ENCODE results near the gene VPS13C. TPM values are rescaled to one million over a fixed set of nuclear protein-coding genes. Genes with fewer than 3 reads are reported as not detected.
A peak's percentile ranks its signal among the peaks of the same experiment; 100 is the strongest.

Gene VPS13C
- total and polyA plus RNA-seq, 7 donors = 7.1 to 34.1 (median 24.8) TPM

DNA sequence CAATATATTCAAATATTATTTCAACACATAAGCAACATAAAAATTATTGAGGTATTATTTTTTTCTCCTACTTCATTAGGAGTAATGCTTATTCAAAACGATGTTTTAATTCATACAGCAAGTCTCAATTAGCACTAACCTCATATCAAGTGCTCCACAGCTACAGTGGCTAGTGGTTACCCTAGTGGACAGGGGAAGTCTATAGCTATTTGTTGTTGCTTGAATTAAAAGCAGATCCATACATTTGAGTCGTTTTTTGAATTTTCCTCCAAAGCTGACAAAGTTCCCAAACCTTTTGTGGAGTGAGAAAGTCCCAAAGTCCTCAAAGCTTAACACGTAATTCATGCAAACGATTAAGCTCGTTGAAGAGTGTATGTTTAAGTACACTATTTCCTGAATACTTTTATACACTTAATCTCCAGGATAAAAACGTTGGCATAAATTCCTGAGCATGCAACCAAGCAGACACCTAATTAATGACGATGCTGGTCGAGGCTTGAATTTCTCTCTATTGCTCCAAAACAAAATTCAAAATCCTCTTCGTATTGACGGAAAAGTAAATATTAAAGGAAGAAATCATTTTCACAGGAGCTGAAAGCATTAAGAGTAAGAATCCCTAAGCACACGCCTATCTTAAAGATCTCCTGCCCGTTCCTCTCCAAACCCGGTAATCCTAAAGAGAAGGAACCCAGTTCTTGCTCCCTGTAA lies 985 bp downstream of the VPS13C start:
- H3K9me3 ChIP-seq = no peaks in the 10 kb centered on the region
- no peaks in the 10 kb centered on the region for H3K27me3 ChIP-seq (ENCODE audit: insufficient read depth in 3 of 3, low read length in 2 of 3)
- ATAC-seq = no peak
- peaks cover 4% of the 10 kb centered on the region for H3K4me1 ChIP-seq
- peak overlapping the region; percentile 90 for H3K4me3 ChIP-seq
- H3K27ac ChIP-seq = peak overlapping the region; percentile 96
- 7 to 12% (median 9%) methylated on average over 13 of the region's 13 CpGs for WGBS, 3 donors
- intact Hi-C loops (cut with DNase I) = no loop called here
- H3K36me3 ChIP-seq (ENCODE audit: insufficient read depth in 1 of 2, low read depth in 1 of 2) = no peaks in the 10 kb centered on the region
- no peak for DNase-seq
- TF ChIP-seq CTCF (IDR thresholded peaks at IDR 0.05) = no peak

DNA sequence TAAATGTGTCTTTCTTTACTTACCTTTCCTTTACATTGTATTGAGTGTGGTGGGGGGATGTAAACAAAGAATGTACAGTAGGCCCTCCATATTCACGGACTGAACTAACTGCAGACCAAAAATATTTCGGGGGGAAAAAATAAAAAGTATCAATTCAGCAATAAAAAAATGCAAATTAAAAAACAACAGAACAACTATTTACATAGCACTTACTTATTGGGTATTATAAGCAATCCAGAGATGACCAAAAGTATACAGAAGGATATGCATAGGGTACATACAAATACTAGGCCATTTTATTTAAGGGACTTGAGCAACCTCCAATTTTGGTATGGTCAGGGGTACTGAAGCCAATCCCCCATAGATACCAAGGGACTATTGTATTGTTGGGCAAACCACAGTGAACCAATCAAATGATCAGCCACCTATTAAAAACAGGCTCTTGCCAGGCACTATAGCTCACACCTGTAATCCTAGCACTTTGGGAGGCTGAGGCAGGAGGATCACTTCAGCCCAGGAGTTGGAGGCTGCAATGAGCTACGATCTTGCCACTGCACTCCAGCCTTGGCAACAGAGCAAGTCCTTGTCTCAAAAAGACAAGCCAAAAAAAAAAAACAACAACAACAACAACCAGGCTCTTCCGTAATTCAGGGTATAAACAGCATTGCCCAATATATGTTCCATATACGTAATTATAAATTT lies 1.8 kb downstream of the VPS13C start:
- intact Hi-C loops (cut with DNase I) = no loop called here
- Histone ChIP-seq H3K4me1 (peaks cover 6% of the 10 kb centered on the region), H3K27ac (no peak overlapping the region), H3K27me3 (ENCODE audit: insufficient read depth in 3 of 3, low read length in 2 of 3) (no peaks in the 10 kb centered on the region), H3K36me3 (ENCODE audit: insufficient read depth in 1 of 2, low read depth in 1 of 2) (no peaks in the 10 kb centered on the region), H3K9me3 (no peaks in the 10 kb centered on the region), H3K4me3 (peak overlapping the region; percentile 90)
- WGBS, 3 donors = 83 to 93% (median 90%) methylated on average over 5 of the region's 5 CpGs
- DNase-seq = no peak
- ATAC-seq = no peak
- no peak for TF ChIP-seq CTCF (IDR thresholded peaks at IDR 0.05)

DNA sequence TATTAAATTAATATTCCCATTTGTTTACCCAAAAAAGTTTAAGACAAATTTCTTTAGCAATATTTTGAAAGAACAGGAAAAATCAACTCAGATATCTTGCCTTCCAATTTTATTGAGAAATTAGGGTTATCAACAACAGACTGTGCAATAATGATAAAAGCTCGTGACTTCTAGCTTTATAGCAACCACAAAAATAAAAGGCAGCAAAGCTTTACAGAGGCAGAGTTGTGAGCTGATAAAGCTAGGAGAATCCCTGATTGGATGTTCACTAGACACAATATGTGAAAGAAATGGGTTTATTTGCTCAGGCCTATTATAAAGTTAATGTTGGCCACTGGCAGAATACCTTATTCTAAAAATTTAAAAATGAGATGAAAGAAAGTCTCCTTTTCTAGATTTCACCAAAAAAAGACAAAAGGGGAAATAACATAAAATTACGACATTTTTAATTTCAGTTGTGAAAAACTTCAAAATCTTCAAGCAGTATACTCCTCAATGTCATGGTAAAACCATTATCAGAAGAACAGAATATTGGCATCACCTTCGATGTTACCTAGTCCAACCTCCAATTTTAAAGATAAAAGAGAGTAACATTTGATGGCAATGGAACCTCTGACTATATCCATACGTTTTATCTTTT lies 2.8 kb downstream of the VPS13C start:
- 89 to 93% (median 89%) methylated on average over 4 of the region's 4 CpGs for WGBS, 3 donors
- Histone ChIP-seq H3K36me3 (ENCODE audit: insufficient read depth in 1 of 2, low read depth in 1 of 2) (no peaks in the 10 kb centered on the region), H3K4me1 (peaks cover 15% of the 10 kb centered on the region), H3K4me3 (no peak overlapping the region), H3K27me3 (ENCODE audit: insufficient read depth in 3 of 3, low read length in 2 of 3) (no peaks in the 10 kb centered on the region), H3K9me3 (no peaks in the 10 kb centered on the region), H3K27ac (no peak overlapping the region)
- TF ChIP-seq CTCF (IDR thresholded peaks at IDR 0.05) = no peak
- intact Hi-C loops (cut with DNase I) = no loop called here
- ATAC-seq = no peak
- DNase-seq = no peak

DNA sequence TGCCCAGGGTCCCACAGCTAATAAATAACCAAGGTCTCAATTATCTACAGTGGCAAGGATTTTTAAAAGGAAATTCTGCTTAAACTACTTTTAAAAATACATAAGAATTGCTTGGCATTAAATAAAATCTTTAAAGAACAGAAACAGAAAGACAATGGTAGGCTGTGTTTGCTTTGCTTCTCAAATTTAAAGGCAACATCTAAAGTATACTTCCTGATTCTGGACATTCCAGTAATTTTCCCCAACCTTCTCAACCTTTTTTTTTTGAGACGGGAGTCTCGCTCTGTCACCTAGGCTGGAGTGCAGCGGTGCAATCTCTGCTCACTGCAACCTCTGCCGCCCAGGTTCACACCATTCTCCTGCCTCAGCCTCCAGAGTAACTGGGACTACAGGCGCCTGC lies 5.3 kb downstream of the VPS13C start:
- WGBS, 3 donors = 96 to 99% (median 97%) methylated on average over 5 of the region's 5 CpGs
- TF ChIP-seq CTCF (IDR thresholded peaks at IDR 0.05) = no peak

More for the DNA sequence above, 5.3 kb downstream of the VPS13C start:
- Histone ChIP-seq H3K27ac (no peak overlapping the region), H3K4me3 (no peak overlapping the region), H3K36me3 (ENCODE audit: insufficient read depth in 1 of 2, low read depth in 1 of 2) (no peaks in the 10 kb centered on the region), H3K4me1 (peaks cover 26% of the 10 kb centered on the region), H3K27me3 (ENCODE audit: insufficient read depth in 3 of 3, low read length in 2 of 3) (no peaks in the 10 kb centered on the region), H3K9me3 (no peaks in the 10 kb centered on the region)
- DNase-seq (no peak), ATAC-seq (no peak)
- intact Hi-C loops (cut with DNase I) = no loop called here

All from psoas muscle (tissue), 8 donors.